Measurements from ENCODE around the gene KDM6B.
A peak's percentile ranks its signal among the peaks of the same experiment; 100 is the strongest.

- TF ChIP-seq POLR2A (IDR thresholded peaks at IDR 0.05; ENCODE audit: low read length) (peak; percentile 67), GATA1 (IDR thresholded peaks at IDR 0.05; ENCODE audit: low read depth, low read length) (no peak)
Observed at GRCh38 chr17:7842380-7843256, 8.6 kb downstream of the KDM6B start.
